H9 (cell line): ENCODE results near the gene NELFCD. TPM values are rescaled to one million over a fixed set of nuclear protein-coding genes. Genes with fewer than 3 reads are reported as not detected.

Source experiments
- DNase-seq: peaks from one replicate; pipeline ENCODE4 v3.0.0-alpha.2; 2017
- H2AFZ ChIP-seq: one replicate; pipeline ENCODE4 v1.6.1; 2013; ENCODE audit warnings: mild to moderate bottlenecking, low read length, control low read depth, moderate library complexity
- H2AK5ac ChIP-seq: 2 replicates; pipeline ENCODE4 v1.6.1; 2013; ENCODE audit warnings: low read length, control low read depth, mixed read lengths; ENCODE audit not compliant: insufficient read length
- H2BK120ac ChIP-seq: one replicate; pipeline ENCODE4 v1.6.1; 2013; ENCODE audit warnings: low read depth, mild to moderate bottlenecking, low read length, control low read depth, inconsistent platforms; ENCODE audit not compliant: poor library complexity, severe bottlenecking
- H2BK12ac ChIP-seq: 2 replicates; pipeline ENCODE4 v1.6.1; 2013; ENCODE audit warnings: low read length, control low read depth, mixed read lengths, low read depth; ENCODE audit not compliant: insufficient read length
- H2BK15ac ChIP-seq: 2 replicates; pipeline ENCODE4 v1.6.1; 2013; ENCODE audit warnings: low read depth, low read length, control low read depth
- H2BK20ac ChIP-seq: one replicate; pipeline ENCODE4 v1.6.1; 2013; ENCODE audit warnings: low read depth, mild to moderate bottlenecking, low read length, control low read depth, inconsistent platforms; ENCODE audit not compliant: poor library complexity, severe bottlenecking
- H2BK5ac ChIP-seq: 2 replicates; pipeline ENCODE4 v1.6.1; 2013; ENCODE audit warnings: low read length, control low read depth, mixed read lengths; ENCODE audit not compliant: insufficient read length
- H3K14ac ChIP-seq: 2 replicates; pipeline ENCODE4 v1.6.1; 2013; ENCODE audit warnings: low read length, control low read depth; ENCODE audit not compliant: insufficient read depth
- H3K18ac ChIP-seq: 2 replicates; pipeline ENCODE4 v1.6.1; 2013; ENCODE audit warnings: low read depth, mild to moderate bottlenecking, mixed read lengths, low read length, control low read depth; ENCODE audit not compliant: insufficient read length
- H3K23ac ChIP-seq: 2 replicates; pipeline ENCODE4 v1.6.1; 2013; ENCODE audit warnings: low read length, control low read depth, mixed read lengths, low read depth; ENCODE audit not compliant: insufficient read length
- H3K23me2 ChIP-seq: 2 replicates; pipeline ENCODE4 v1.6.1; 2013; ENCODE audit warnings: low read depth, mild to moderate bottlenecking, mixed read lengths, low read length, control low read depth; ENCODE audit not compliant: insufficient read length, poor library complexity, severe bottlenecking
- H3K27ac ChIP-seq: 2 replicates; pipeline ENCODE4 v1.5.1; 2013; ENCODE audit warnings: low read length, control low read depth, mixed read lengths, low read depth; ENCODE audit not compliant: insufficient read length
- H3K27me3 ChIP-seq: 2 replicates; pipeline ENCODE4 v1.6.1; 2013; ENCODE audit warnings: low read length, control low read depth, inconsistent platforms; ENCODE audit not compliant: insufficient read depth
- H3K4ac ChIP-seq: 2 replicates; pipeline ENCODE4 v1.6.1; 2013; ENCODE audit warnings: low read depth, mild to moderate bottlenecking, control low read depth, inconsistent platforms, low read length, moderate library complexity
- H3K4me1 ChIP-seq: 2 replicates; pipeline ENCODE4 v1.6.1; 2013; ENCODE audit warnings: low read length, control low read depth, inconsistent platforms; ENCODE audit not compliant: insufficient read depth
- H3K4me2 ChIP-seq: 2 replicates; pipeline ENCODE4 v1.6.1; 2013; ENCODE audit warnings: low read length, control low read depth, mixed read lengths; ENCODE audit not compliant: insufficient read length, insufficient read depth
- H3K56ac ChIP-seq: 2 replicates; pipeline ENCODE4 v1.6.1; 2013; ENCODE audit warnings: low read depth, mild to moderate bottlenecking, mixed read lengths, low read length, control low read depth; ENCODE audit not compliant: insufficient read length
- H3K79me1 ChIP-seq: 2 replicates; pipeline ENCODE4 v1.6.1; 2013; ENCODE audit warnings: low read depth, mild to moderate bottlenecking, moderate library complexity, low read length, control low read depth, inconsistent platforms; ENCODE audit not compliant: insufficient read depth, poor library complexity, severe bottlenecking
- H3K79me2 ChIP-seq: 2 replicates; pipeline ENCODE4 v1.6.1; 2013; ENCODE audit warnings: low read length, control low read depth, inconsistent platforms; ENCODE audit not compliant: insufficient read depth
- H3K9ac ChIP-seq: 2 replicates; pipeline ENCODE4 v1.6.1; 2013; ENCODE audit warnings: low read length, control low read depth, mixed read lengths; ENCODE audit not compliant: insufficient read length; ENCODE audit errors: extremely low read depth
- H3K9me3 ChIP-seq: one replicate; pipeline ENCODE4 v1.6.1; 2013; ENCODE audit warnings: low read depth, low read length, inconsistent platforms; ENCODE audit not compliant: control insufficient read depth
- H3T11ph ChIP-seq: one replicate; pipeline ENCODE4 v1.6.1; 2013; ENCODE audit warnings: mild to moderate bottlenecking, low read length, control low read depth, inconsistent platforms
- H4K20me1 ChIP-seq: one replicate; pipeline ENCODE4 v1.6.1; 2013; ENCODE audit not compliant: control insufficient read depth, insufficient read length, insufficient read depth
- H4K5ac ChIP-seq: 2 replicates; pipeline ENCODE4 v1.6.1; 2013; ENCODE audit warnings: low read depth, mild to moderate bottlenecking, mixed read lengths, low read length, control low read depth; ENCODE audit not compliant: insufficient read length
- H4K8ac ChIP-seq: replicated peaks from 2 replicates; pipeline ENCODE4 v1.6.1; 2013; ENCODE audit warnings: low read length, control low read depth, mixed read lengths, low read depth; ENCODE audit not compliant: insufficient read length
- H4K91ac ChIP-seq: 2 replicates; pipeline ENCODE4 v1.6.1; 2013; ENCODE audit warnings: low read depth, mild to moderate bottlenecking, moderate library complexity, mixed read lengths, low read length, control low read depth; ENCODE audit not compliant: insufficient read length
- H3K27ac Mint-ChIP-seq, 3 experiments: 2 replicates in 2 of 3; 3 replicates in 1 of 3; pipeline ENCODE4 v1.8.0; 2020 to 2021; ENCODE audit warnings: mixed read lengths in 3 of 3, mild to moderate bottlenecking in 1 of 3, moderate library complexity in 1 of 3
- H3K27me3 Mint-ChIP-seq: 2 replicates; pipeline ENCODE4 v1.8.0; 2021; ENCODE audit warnings: low read depth, mild to moderate bottlenecking, moderate library complexity, mixed read lengths
- H3K36me3 Mint-ChIP-seq, 3 experiments: 2 replicates in 2 of 3; 3 replicates in 1 of 3; pipeline ENCODE4 v1.8.0; 2020 to 2021; ENCODE audit warnings: low read depth in 3 of 3, mixed read lengths in 3 of 3; ENCODE audit not compliant: insufficient read depth in 1 of 3
- H3K4me1 Mint-ChIP-seq, 2 experiments: 2 replicates each; pipeline ENCODE4 v1.8.0; 2020; ENCODE audit warnings: mixed read lengths in 2 of 2
- H3K4me3 Mint-ChIP-seq, 2 experiments: 2 replicates in 1 of 2; 3 replicates in 1 of 2; pipeline ENCODE4 v1.8.0; 2020 to 2021; ENCODE audit warnings: mild to moderate bottlenecking in 2 of 2, mixed read lengths in 2 of 2, moderate library complexity in 1 of 2
- H3K9me3 Mint-ChIP-seq, 2 experiments: 2 replicates in 1 of 2; 3 replicates in 1 of 2; pipeline ENCODE4 v1.8.0; 2020; ENCODE audit warnings: mild to moderate bottlenecking in 2 of 2, mixed read lengths in 2 of 2, moderate library complexity in 1 of 2
- CTCF ChIP-seq: fragments of 200-600 bp; sonication (generic); conservative IDR thresholded peaks from 3 replicates; pipeline ENCODE4 v1.8.0; 2021; ENCODE audit warnings: antibody characterized with exemption, mild to moderate bottlenecking
- WGBS: extraction: QIAGEN DNeasy Blood & Tissue Kit; methylation state at CpG from one replicate; pipeline ENCODE4 v1.1.7; 2013; ENCODE audit warnings: missing lambda C conversion rate, low lambda C conversion rate, mixed read lengths; ENCODE audit not compliant: insufficient read length; ENCODE audit errors: extremely low coverage; 5-methylcytosine and 5-hydroxymethylcytosine counted together
- total RNA-seq: library from RNA; stranded (reverse); gene quantifications from 2 replicates; pipeline ENCODE4 v1.2.1, GENCODE V29; 2021

The NELFCD gene
- total RNA-seq, 1 experiment from 2014 or later: 57.8 TPM

- H3K9me3 ChIP-seq: no peaks in the 10 kb centered on the region
- H3K4me1 Mint-ChIP-seq: no peaks in the 10 kb centered on the region
- WGBS: no CpG with 5 or more reads among the region's 12 CpGs
- H3K27me3 Mint-ChIP-seq: no peaks in the 10 kb centered on the region; the same call in 1 of the 2 replicates
- DNase-seq: no peak
- TF ChIP-seq CTCF: no peak
- no peaks in the 10 kb centered on the region for H3K4me1 ChIP-seq
- H3K27me3 ChIP-seq: no peaks in the 10 kb centered on the region
- H3K23ac ChIP-seq: no peak overlapping the region
- no peak overlapping the region for H3K27ac ChIP-seq
- H2AFZ ChIP-seq: no peak overlapping the region
- H3K14ac ChIP-seq: no peak overlapping the region
- no peak overlapping the region for H3K9ac ChIP-seq
- H3K4ac ChIP-seq: no peak overlapping the region
- no peak overlapping the region for H3K4me2 ChIP-seq
- H4K5ac ChIP-seq: no peak overlapping the region
- no peak overlapping the region for H4K8ac ChIP-seq
- H4K20me1 ChIP-seq: no peaks in the 10 kb centered on the region
- no peak overlapping the region for H2BK120ac ChIP-seq
- H3K79me2 ChIP-seq: no peaks in the 10 kb centered on the region
- H2BK15ac ChIP-seq: no peak overlapping the region
- H2BK20ac ChIP-seq: no peak overlapping the region
- H3K4me3 Mint-ChIP-seq: no peak overlapping the region
- H3K56ac ChIP-seq: no peak overlapping the region
- no peak overlapping the region for H4K91ac ChIP-seq
- H2AK5ac ChIP-seq: no peak overlapping the region
- H3K36me3 Mint-ChIP-seq: peaks cover 22 to 72% (median 72%) of the 10 kb centered on the region in 3 experiments; a peak in 6 of 7 replicates
- no peak overlapping the region for H2BK5ac ChIP-seq
- no peaks in the 10 kb centered on the region for H3K9me3 Mint-ChIP-seq
- no peak overlapping the region for H3K18ac ChIP-seq
- H3K27ac Mint-ChIP-seq: no peak overlapping the region
- H2BK12ac ChIP-seq: no peak overlapping the region
- no peaks in the 10 kb centered on the region for H3K79me1 ChIP-seq
- no peaks in the 10 kb centered on the region for H3K23me2 ChIP-seq
- no peak overlapping the region for H3T11ph ChIP-seq
These were observed 15.2 kb downstream of the NELFCD start for GRCh38 chr20:58996226-58996611.
